NK-92 (cell line): ENCODE data around the gene SLC39A7.
"Not testable (repeated sequence)": the region's sequence is repeated elsewhere in the genome, so short reads cannot be mapped to it uniquely, and the experiment has no call there.

Experiments
- DNase-seq: peaks from one replicate; lab custom pipeline; 2025; ENCODE audit not compliant: unreplicated experiment; lab: John Stamatoyannopoulos, UW

SLC39A7 gene

GRCh38 chr6:33226503-33227120 lies 25.9 kb downstream of the SLC39A7 start:
- not testable (repeated sequence) for DNase-seq

GRCh38 chr6:33235221-33235634 lies 34.6 kb downstream of the SLC39A7 start:
- no peak for DNase-seq

GRCh38 chr6:33236328-33236727 lies 35.7 kb downstream of the SLC39A7 start:
- no peak for DNase-seq

- no peak for DNase-seq
Observed at GRCh38 chr6:33236852-33237251, 36.2 kb downstream of the SLC39A7 start.

- no peak for DNase-seq
Observed at GRCh38 chr6:33237741-33238140, 37.1 kb downstream of the SLC39A7 start.

- DNase-seq = no peak
Observed at GRCh38 chr6:33241968-33242367, 41.3 kb downstream of the SLC39A7 start.

GRCh38 chr6:33243476-33243875 lies 42.8 kb downstream of the SLC39A7 start:
- no peak for DNase-seq

GRCh38 chr6:33247977-33248642 lies 47.4 kb downstream of the SLC39A7 start:
- peak; percentile 43 for DNase-seq

GRCh38 chr6:33248643-33248931 lies 47.9 kb downstream of the SLC39A7 start:
- DNase-seq = no peak

- peak; percentile 99 for DNase-seq
Observed at GRCh38 chr6:33248932-33249731, 48.5 kb downstream of the SLC39A7 start.

GRCh38 chr6:33249732-33250630 lies 49.3 kb downstream of the SLC39A7 start:
- no peak for DNase-seq

GRCh38 chr6:33250731-33251130 lies 50.1 kb downstream of the SLC39A7 start:
- no peak for DNase-seq

GRCh38 chr6:33251395-33252012 lies 50.8 kb downstream of the SLC39A7 start:
- DNase-seq = no peak

- DNase-seq = no peak
Observed at GRCh38 chr6:33252759-33253158, 52.1 kb downstream of the SLC39A7 start.
